B cell (primary cell): ENCODE results near the gene ITGA5. TPM values are rescaled to one million over a fixed set of nuclear protein-coding genes. Genes with fewer than 3 reads are reported as not detected.

Experiments used
- ATAC-seq: fragments of 200-7000 bp; cut with Tn5 transposase; one replicate; pipeline ENCODE4 v1.10.0; 2021; ENCODE audit warnings: low read depth, mild to moderate bottlenecking, moderate number of reproducible peaks, moderate library complexity
- CTCF ChIA-PET: fragments of 350-600 bp; sonication (Branson Sonifier 250); formaldehyde crosslinking; loops from one replicate; lab custom pipeline; 2021; ENCODE audit warnings: antibody characterized with exemption, inconsistent platforms; lab: Charles Lee
- POLR2A ChIA-PET: fragments of 350-600 bp; sonication (Branson Sonifier 250); formaldehyde crosslinking; loops from one replicate; lab custom pipeline; 2021; ENCODE audit warnings: antibody characterized with exemption; lab: Charles Lee
- DNase-seq: peaks from one replicate; pipeline ENCODE4 v3.0.0; 2013
- H2AFZ ChIP-seq: 2 replicates; pipeline ENCODE4 v1.6.1; 2012; ENCODE audit warnings: mild to moderate bottlenecking, low read depth, low read length; ENCODE audit not compliant: insufficient read depth, poor library complexity, severe bottlenecking
- H3K27ac ChIP-seq, 2 donors: 1 replicate in 1 of 2; 2 replicates in 1 of 2; pipeline ENCODE4 v1.5.1; 2012 to 2013; ENCODE audit warnings: low read length in 2 of 2, mild to moderate bottlenecking in 2 of 2, moderate library complexity in 1 of 2
- H3K27me3 ChIP-seq, 4 experiments: fragments of 200-600 bp in 1 of 4; sonication (generic) in 1 of 4; replicated peaks in 1 of 4; 1 replicate in 2 of 4; 2 replicates in 2 of 4; pipeline versions ENCODE4 v1.6.1 to v1.7.0; 2013 to 2016; ENCODE audit warnings: low read length in 3 of 4, mild to moderate bottlenecking in 2 of 4, mixed read lengths in 1 of 4, moderate library complexity in 1 of 4; ENCODE audit not compliant: insufficient read depth in 4 of 4, control insufficient read depth in 3 of 4; ENCODE audit errors: control extremely low read depth in 1 of 4
- H3K36me3 ChIP-seq, 2 experiments: replicated peaks in 1 of 2; 1 replicate in 1 of 2; 2 replicates in 1 of 2; pipeline versions ENCODE4 v1.6.1 to v1.7.1; 2013; ENCODE audit warnings: low read length in 1 of 2; ENCODE audit not compliant: insufficient read depth in 2 of 2, control insufficient read depth in 1 of 2; ENCODE audit errors: control extremely low read depth in 1 of 2, extremely low read depth in 1 of 2
- H3K4me1 ChIP-seq, 2 donors: fragments of 200-600 bp in 1 of 2; sonication (generic) in 1 of 2; 1 replicate in 1 of 2; 2 replicates in 1 of 2; pipeline versions ENCODE4 v1.5.1 to v1.6.1; 2013 to 2017; ENCODE audit warnings: low read length in 2 of 2; ENCODE audit not compliant: control insufficient read depth in 2 of 2, insufficient read depth in 2 of 2
- H3K4me2 ChIP-seq: replicated peaks from 2 replicates; pipeline ENCODE3; 2012; ENCODE audit warnings: mild to moderate bottlenecking, low read depth, low read length; ENCODE audit not compliant: poor library complexity, severe bottlenecking
- H3K4me3 ChIP-seq, 5 experiments: fragments of 200-600 bp in 1 of 5; sonication (generic) in 1 of 5; 1 replicate in 3 of 5; 2 replicates in 2 of 5; pipeline versions ENCODE4 v1.5.1 to v1.7.0; 2011 to 2016; ENCODE audit warnings: low read length in 4 of 5, mild to moderate bottlenecking in 4 of 5, low read depth in 2 of 5, control low read depth in 1 of 5, moderate library complexity in 1 of 5; ENCODE audit not compliant: insufficient read depth in 1 of 5; ENCODE audit errors: control extremely low read depth in 1 of 5, extremely low read depth in 1 of 5
- H3K79me2 ChIP-seq: fragments of 200-600 bp; sonication (generic); one replicate; pipeline ENCODE4 v1.6.0; 2016; ENCODE audit warnings: low read length; ENCODE audit not compliant: control insufficient read depth, insufficient read depth
- H3K9ac ChIP-seq: fragments of 200-600 bp; sonication (generic); 2 replicates; pipeline ENCODE4 v1.6.1; 2017; ENCODE audit warnings: mild to moderate bottlenecking, low read length, moderate library complexity
- H3K9me3 ChIP-seq, 3 donors: one replicate each; pipeline versions ENCODE4 v1.6.1 to v1.7.1; 2013; ENCODE audit warnings: low read length in 2 of 3; ENCODE audit not compliant: control insufficient read depth in 2 of 3, insufficient read depth in 1 of 3; ENCODE audit errors: control extremely low read depth in 1 of 3
- H4K20me1 ChIP-seq: 2 replicates; pipeline ENCODE4 v1.6.0; 2012; ENCODE audit warnings: mild to moderate bottlenecking, low read length; ENCODE audit not compliant: insufficient read depth, control insufficient read depth, poor library complexity, severe bottlenecking
- H3K27ac Mint-ChIP-seq: one replicate; pipeline ENCODE4 v1.8.0; 2021; ENCODE audit warnings: mixed read lengths
- H3K27me3 Mint-ChIP-seq: one replicate; pipeline ENCODE4 v1.8.0; 2021; ENCODE audit warnings: mixed read lengths
- H3K4me1 Mint-ChIP-seq: one replicate; pipeline ENCODE4 v1.8.0; 2021; ENCODE audit warnings: mixed read lengths
- H3K4me3 Mint-ChIP-seq: one replicate; pipeline ENCODE4 v1.8.0; 2021; ENCODE audit warnings: mixed read lengths
- H3K9me3 Mint-ChIP-seq: one replicate; pipeline ENCODE4 v1.8.0; 2022; ENCODE audit warnings: mixed read lengths; ENCODE audit not compliant: insufficient read depth
- EZH2 ChIP-seq: IDR thresholded peaks from 2 replicates; pipeline ENCODE4 v1.6.1; 2012; ENCODE audit warnings: borderline replicate concordance, low read depth, mild to moderate bottlenecking, moderate library complexity, low read length; ENCODE audit not compliant: insufficient read depth, poor library complexity, severe bottlenecking
- WGBS: methylation state at CpG from one replicate; pipeline ENCODE4 v1.1.5; 2013; ENCODE audit warnings: missing lambda C conversion rate; ENCODE audit not compliant: insufficient coverage; 5-methylcytosine and 5-hydroxymethylcytosine counted together
- intact Hi-C: fragments of 100-400 bp; cut with micrococcal nuclease; formaldehyde crosslinking; loops from one replicate; pipeline ENCODE4 v1.10.0; 2022
- polyA plus RNA-seq: library from polyadenylated mRNA; depleted of rRNA; stranded (reverse); fragments of >200 nt; gene quantifications from 2 replicates; pipeline ENCODE4 v1.2.3, GENCODE V29; 2012
- total RNA-seq, 2 donors: library from RNA; stranded (reverse); fragments of 120-200 nt in 1 of 2; gene quantifications; 1 replicate in 1 of 2; 2 replicates in 1 of 2; pipeline versions ENCODE4 v1.2.3 to v1.2.4, GENCODE V29; 2013 to 2022
- TF ChIP-seq, protein P1 (sequence below): fragments of 200-600 bp; IDR thresholded peaks from one replicate; pipeline ENCODE4 v1.8.0; 2022; ENCODE audit warnings: antibody characterized with exemption, mild to moderate bottlenecking

ITGA5 gene
- total and polyA plus RNA-seq, 2 donors (not counting 1 experiment from before 2014, with no cell fraction given) = 3.6 to 6.1 TPM

GRCh38 chr12:54392485-54393206 is 26.4 kb downstream of the ITGA5 start:
- Mint-ChIP-seq H3K27ac (no peak overlapping the region), H3K27me3 (no peaks in the 10 kb centered on the region), H3K9me3 (no peaks in the 10 kb centered on the region), H3K4me3 (peak overlapping the region; percentile 79), H3K4me1 (peaks cover 50% of the 10 kb centered on the region)
- intact Hi-C loops = no loop called here
- WGBS = 87% methylated on average over 8 of the region's 8 CpGs
- Histone ChIP-seq H3K4me1 (peaks cover 47 to 57% of the 10 kb centered on the region in 2 donors), H4K20me1 (no peaks in the 10 kb centered on the region), H3K27ac (no peak overlapping the region), H3K36me3 (no peaks in the 10 kb centered on the region), H2AFZ (no peak overlapping the region), H3K4me3 (no peak overlapping the region), H3K4me2 (no peak overlapping the region), H3K9ac (no peak overlapping the region), H3K27me3 (no peaks in the 10 kb centered on the region), H3K9me3 (no peaks in the 10 kb centered on the region), H3K79me2 (peaks cover 6% of the 10 kb centered on the region)
- TF ChIP-seq, protein P1, sequence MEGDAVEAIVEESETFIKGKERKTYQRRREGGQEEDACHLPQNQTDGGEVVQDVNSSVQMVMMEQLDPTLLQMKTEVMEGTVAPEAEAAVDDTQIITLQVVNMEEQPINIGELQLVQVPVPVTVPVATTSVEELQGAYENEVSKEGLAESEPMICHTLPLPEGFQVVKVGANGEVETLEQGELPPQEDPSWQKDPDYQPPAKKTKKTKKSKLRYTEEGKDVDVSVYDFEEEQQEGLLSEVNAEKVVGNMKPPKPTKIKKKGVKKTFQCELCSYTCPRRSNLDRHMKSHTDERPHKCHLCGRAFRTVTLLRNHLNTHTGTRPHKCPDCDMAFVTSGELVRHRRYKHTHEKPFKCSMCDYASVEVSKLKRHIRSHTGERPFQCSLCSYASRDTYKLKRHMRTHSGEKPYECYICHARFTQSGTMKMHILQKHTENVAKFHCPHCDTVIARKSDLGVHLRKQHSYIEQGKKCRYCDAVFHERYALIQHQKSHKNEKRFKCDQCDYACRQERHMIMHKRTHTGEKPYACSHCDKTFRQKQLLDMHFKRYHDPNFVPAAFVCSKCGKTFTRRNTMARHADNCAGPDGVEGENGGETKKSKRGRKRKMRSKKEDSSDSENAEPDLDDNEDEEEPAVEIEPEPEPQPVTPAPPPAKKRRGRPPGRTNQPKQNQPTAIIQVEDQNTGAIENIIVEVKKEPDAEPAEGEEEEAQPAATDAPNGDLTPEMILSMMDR = no peak
- TF ChIP-seq EZH2 = no peak
- ChIA-PET POLR2A (no interaction called here), CTCF (interaction anchor here (0.6 to 4.5 kb wide), 15 partner anchors 10 to 141 kb away, joined by 3 to 49 read pairs (median 5); partner anchors contain the start of gene ITGA5)
- no peak for ATAC-seq
- no peak for DNase-seq
